Dendritic cell treated with granulocyte-macrophage colony-stimulating factor and Interleukin-4, amounts not matched to agents 40 ng/mL and 50 ng/mL, for 4 days (primary cell): ENCODE measurements around the gene ANO4.

Experiments used
- H3K27ac Mint-ChIP-seq: one replicate; pipeline ENCODE4 v1.8.0; 2022; ENCODE audit warnings: mild to moderate bottlenecking, mixed read lengths
- H3K27me3 Mint-ChIP-seq: one replicate; pipeline ENCODE4 v1.8.0; 2022; ENCODE audit warnings: mild to moderate bottlenecking, mixed read lengths
- H3K36me3 Mint-ChIP-seq: one replicate; pipeline ENCODE4 v1.8.0; 2022; ENCODE audit warnings: low read depth, mixed read lengths
- H3K4me1 Mint-ChIP-seq: one replicate; pipeline ENCODE4 v1.8.0; 2022; ENCODE audit warnings: low read depth, mixed read lengths
- H3K4me3 Mint-ChIP-seq: one replicate; pipeline ENCODE4 v1.8.0; 2022; ENCODE audit warnings: mild to moderate bottlenecking, moderate library complexity, mixed read lengths
- H3K9me3 Mint-ChIP-seq: one replicate; pipeline ENCODE4 v1.8.0; 2022; ENCODE audit warnings: mixed read lengths
- intact Hi-C: fragments of 100-400 bp; cut with micrococcal nuclease; formaldehyde crosslinking; loops from one replicate; pipeline ENCODE4 v1.15.0; 2022

The ANO4 gene

GRCh38 chr12:100830003-100830795 is 35.6 kb downstream of the ANO4 start:
- H3K9me3 Mint-ChIP-seq: no peaks in the 10 kb centered on the region

GRCh38 chr12:100833282-100833681 is 38.7 kb downstream of the ANO4 start:
- Mint-ChIP-seq H3K27me3 (no peaks in the 10 kb centered on the region), H3K36me3 (no peaks in the 10 kb centered on the region), H3K9me3 (no peaks in the 10 kb centered on the region), H3K4me3 (no peak overlapping the region), H3K4me1 (no peaks in the 10 kb centered on the region), H3K27ac (no peak overlapping the region)
- intact Hi-C loops: no loop called here

More at GRCh38 chr12:100830003-100830795, 35.6 kb downstream of the ANO4 start:
- no peaks in the 10 kb centered on the region for H3K4me1 Mint-ChIP-seq
- no peaks in the 10 kb centered on the region for H3K36me3 Mint-ChIP-seq
- H3K27me3 Mint-ChIP-seq: no peaks in the 10 kb centered on the region
- intact Hi-C loops: no loop called here
- no peak overlapping the region for H3K27ac Mint-ChIP-seq
- no peak overlapping the region for H3K4me3 Mint-ChIP-seq

GRCh38 chr12:100840748-100841147 is 46.2 kb downstream of the ANO4 start:
- Mint-ChIP-seq H3K9me3 (no peaks in the 10 kb centered on the region), H3K27me3 (no peaks in the 10 kb centered on the region), H3K36me3 (no peaks in the 10 kb centered on the region), H3K4me1 (no peaks in the 10 kb centered on the region), H3K4me3 (no peak overlapping the region), H3K27ac (no peak overlapping the region)
- intact Hi-C loops: no loop called here

GRCh38 chr12:100842156-100842555 is 47.6 kb downstream of the ANO4 start:
- intact Hi-C loops: no loop called here
- H3K27ac Mint-ChIP-seq: no peak overlapping the region
- H3K4me3 Mint-ChIP-seq: no peak overlapping the region
- H3K27me3 Mint-ChIP-seq: peaks cover 2% of the 10 kb centered on the region
- no peaks in the 10 kb centered on the region for H3K36me3 Mint-ChIP-seq
- no peaks in the 10 kb centered on the region for H3K9me3 Mint-ChIP-seq
- H3K4me1 Mint-ChIP-seq: no peaks in the 10 kb centered on the region

- H3K36me3 Mint-ChIP-seq: no peaks in the 10 kb centered on the region
- intact Hi-C loops: no loop called here
- H3K4me3 Mint-ChIP-seq: no peak overlapping the region
- H3K4me1 Mint-ChIP-seq: no peaks in the 10 kb centered on the region
- H3K27ac Mint-ChIP-seq: no peak overlapping the region
- H3K9me3 Mint-ChIP-seq: no peaks in the 10 kb centered on the region
- H3K27me3 Mint-ChIP-seq: peaks cover 2% of the 10 kb centered on the region
These were observed 48.5 kb downstream of the ANO4 start for GRCh38 chr12:100843061-100843460.

GRCh38 chr12:100845095-100845494 is 50.5 kb downstream of the ANO4 start:
- H3K36me3 Mint-ChIP-seq: no peaks in the 10 kb centered on the region
- H3K27ac Mint-ChIP-seq: no peak overlapping the region
- no peak overlapping the region for H3K4me3 Mint-ChIP-seq
- no peaks in the 10 kb centered on the region for H3K4me1 Mint-ChIP-seq
- no peaks in the 10 kb centered on the region for H3K9me3 Mint-ChIP-seq
- intact Hi-C loops: no loop called here
- H3K27me3 Mint-ChIP-seq: peaks cover 2% of the 10 kb centered on the region

GRCh38 chr12:100851637-100852036 is 57.1 kb downstream of the ANO4 start:
- Mint-ChIP-seq H3K9me3 (no peaks in the 10 kb centered on the region), H3K4me1 (no peaks in the 10 kb centered on the region), H3K36me3 (no peaks in the 10 kb centered on the region), H3K27ac (no peak overlapping the region), H3K4me3 (no peak overlapping the region), H3K27me3 (peaks cover 1% of the 10 kb centered on the region)
- intact Hi-C loops: no loop called here

- Mint-ChIP-seq H3K27ac (no peak overlapping the region), H3K36me3 (no peaks in the 10 kb centered on the region), H3K4me1 (no peaks in the 10 kb centered on the region), H3K27me3 (no peaks in the 10 kb centered on the region), H3K9me3 (no peaks in the 10 kb centered on the region), H3K4me3 (no peak overlapping the region)
- intact Hi-C loops: no loop called here
These were observed 62.8 kb downstream of the ANO4 start for GRCh38 chr12:100857418-100857817.

- H3K27ac Mint-ChIP-seq: no peak overlapping the region
- no peaks in the 10 kb centered on the region for H3K9me3 Mint-ChIP-seq
- H3K4me1 Mint-ChIP-seq: no peaks in the 10 kb centered on the region
- no peaks in the 10 kb centered on the region for H3K36me3 Mint-ChIP-seq
- H3K4me3 Mint-ChIP-seq: no peak overlapping the region
- intact Hi-C loops: no loop called here
- no peaks in the 10 kb centered on the region for H3K27me3 Mint-ChIP-seq
These were observed 63.4 kb downstream of the ANO4 start for GRCh38 chr12:100857971-100858370.

GRCh38 chr12:100858656-100859055 is 64.1 kb downstream of the ANO4 start:
- no peak overlapping the region for H3K27ac Mint-ChIP-seq
- intact Hi-C loops: no loop called here
- no peaks in the 10 kb centered on the region for H3K4me1 Mint-ChIP-seq

GRCh38 chr12:100859063-100859627 is 64.6 kb downstream of the ANO4 start:
- no peaks in the 10 kb centered on the region for H3K9me3 Mint-ChIP-seq
- no peak overlapping the region for H3K27ac Mint-ChIP-seq
- H3K27me3 Mint-ChIP-seq: no peaks in the 10 kb centered on the region
- no peak overlapping the region for H3K4me3 Mint-ChIP-seq
- no peaks in the 10 kb centered on the region for H3K4me1 Mint-ChIP-seq
- intact Hi-C loops: no loop called here
- no peaks in the 10 kb centered on the region for H3K36me3 Mint-ChIP-seq

More at GRCh38 chr12:100858656-100859055, 64.1 kb downstream of the ANO4 start:
- no peaks in the 10 kb centered on the region for H3K27me3 Mint-ChIP-seq
- no peak overlapping the region for H3K4me3 Mint-ChIP-seq
- no peaks in the 10 kb centered on the region for H3K36me3 Mint-ChIP-seq
- no peaks in the 10 kb centered on the region for H3K9me3 Mint-ChIP-seq

- Mint-ChIP-seq H3K27ac (no peak overlapping the region), H3K36me3 (no peaks in the 10 kb centered on the region), H3K27me3 (no peaks in the 10 kb centered on the region), H3K9me3 (no peaks in the 10 kb centered on the region), H3K4me3 (no peak overlapping the region), H3K4me1 (no peaks in the 10 kb centered on the region)
- intact Hi-C loops: no loop called here
These were observed 66.0 kb downstream of the ANO4 start for GRCh38 chr12:100860611-100861010.

GRCh38 chr12:100862676-100863075 is 68.1 kb downstream of the ANO4 start:
- Mint-ChIP-seq H3K27ac (no peak overlapping the region), H3K4me3 (no peak overlapping the region), H3K27me3 (no peaks in the 10 kb centered on the region), H3K9me3 (no peaks in the 10 kb centered on the region), H3K4me1 (no peaks in the 10 kb centered on the region), H3K36me3 (no peaks in the 10 kb centered on the region)
- intact Hi-C loops: no loop called here

GRCh38 chr12:100864366-100864765 is 69.8 kb downstream of the ANO4 start:
- intact Hi-C loops: no loop called here
- Mint-ChIP-seq H3K27ac (no peak overlapping the region), H3K9me3 (no peaks in the 10 kb centered on the region), H3K27me3 (no peaks in the 10 kb centered on the region), H3K4me3 (no peak overlapping the region), H3K4me1 (no peaks in the 10 kb centered on the region), H3K36me3 (no peaks in the 10 kb centered on the region)
